GM12874 (cell line): ENCODE measurements around the gene TCERG1L.

ENCODE experiments used
- CTCF ChIP-seq: IDR thresholded peaks from 2 replicates; pipeline ENCODE4 v1.5.1; 2011; ENCODE audit warnings: low read depth, mild to moderate bottlenecking, control low read depth, low read length, moderate library complexity; ENCODE audit not compliant: insufficient read depth

The TCERG1L gene

DNA sequence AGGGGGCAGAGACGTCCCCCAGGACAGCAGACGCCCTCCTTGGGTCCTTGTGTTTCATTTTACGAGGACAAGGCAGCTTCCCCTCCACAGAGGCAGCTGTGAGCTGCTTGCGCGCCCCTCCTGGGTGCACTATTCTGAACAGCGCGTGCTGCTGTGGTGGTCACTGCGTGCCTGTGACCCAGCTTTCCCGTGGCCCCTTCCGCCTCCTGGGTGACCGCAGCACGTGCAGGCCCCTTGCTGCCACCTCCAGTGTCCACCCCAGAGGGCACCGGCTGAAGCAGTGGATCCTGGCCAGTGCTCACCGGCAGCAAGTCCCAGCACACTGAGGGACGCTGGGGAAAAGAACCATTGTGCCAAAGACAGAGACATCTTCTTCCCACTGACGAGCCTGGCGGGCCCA lies 81.4 kb downstream of the TCERG1L start:
- TF ChIP-seq CTCF, result no peak

- TF ChIP-seq CTCF, result no peak
Measured at GRCh38 chr10:131227163-131227740, 84.3 kb downstream of the TCERG1L start.

DNA sequence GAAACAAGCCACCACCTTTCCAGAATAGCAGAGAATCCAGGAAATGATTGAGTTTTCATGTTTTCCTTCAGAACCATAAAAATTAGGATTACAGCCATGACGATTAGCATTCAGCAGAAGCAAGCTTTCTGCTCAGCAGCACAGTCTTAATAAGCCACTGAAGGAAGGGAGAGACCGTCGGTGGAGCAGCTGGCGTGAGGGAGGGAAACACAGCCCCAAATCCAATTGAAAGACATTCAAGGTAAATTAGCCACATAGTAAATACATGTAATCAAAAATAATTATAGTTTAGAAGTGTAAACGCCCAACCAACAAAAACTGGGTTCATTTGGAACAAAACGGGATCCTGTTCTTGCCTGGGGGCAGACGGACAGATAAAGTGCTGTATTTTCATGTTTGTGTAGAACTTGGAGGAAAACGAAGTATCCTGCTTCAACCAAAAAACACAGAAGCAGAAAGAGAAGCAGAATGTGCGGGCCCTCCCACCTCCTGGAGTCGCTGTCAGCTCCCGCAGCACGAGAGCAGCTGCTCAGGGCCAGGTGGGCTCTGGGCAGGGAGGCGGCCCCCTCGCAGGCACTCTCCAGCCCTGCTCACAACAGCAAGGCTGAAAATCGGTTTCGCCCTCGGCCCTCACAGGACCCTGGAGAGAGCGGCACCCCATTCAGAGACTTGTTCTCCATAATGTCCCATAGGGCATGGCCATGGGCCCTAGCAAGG lies 84.9 kb downstream of the TCERG1L start:
- TF ChIP-seq CTCF, result no peak

DNA sequence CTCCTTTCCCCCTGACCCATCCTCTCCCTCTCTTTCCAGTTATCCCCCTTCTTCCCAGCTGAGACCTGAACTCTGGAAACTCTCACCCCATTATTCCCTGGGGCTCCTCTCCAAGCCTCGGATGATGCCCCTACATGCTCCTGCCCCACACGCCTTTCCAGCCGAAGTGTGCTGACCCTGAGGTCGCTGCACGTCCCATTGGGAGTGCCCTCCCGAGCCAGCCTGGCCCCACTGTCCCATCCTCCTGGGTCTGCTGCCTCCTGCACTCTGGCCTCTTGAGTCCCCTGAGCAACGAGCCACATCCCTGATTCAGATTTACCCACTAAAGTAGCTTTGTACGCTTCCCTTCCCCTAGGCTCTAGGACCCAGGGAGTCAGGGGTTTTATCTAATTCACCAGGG lies 87.4 kb downstream of the TCERG1L start:
- no peak for TF ChIP-seq CTCF

- no peak for TF ChIP-seq CTCF
Measured at GRCh38 chr10:131223422-131223821, 88.1 kb downstream of the TCERG1L start.

DNA sequence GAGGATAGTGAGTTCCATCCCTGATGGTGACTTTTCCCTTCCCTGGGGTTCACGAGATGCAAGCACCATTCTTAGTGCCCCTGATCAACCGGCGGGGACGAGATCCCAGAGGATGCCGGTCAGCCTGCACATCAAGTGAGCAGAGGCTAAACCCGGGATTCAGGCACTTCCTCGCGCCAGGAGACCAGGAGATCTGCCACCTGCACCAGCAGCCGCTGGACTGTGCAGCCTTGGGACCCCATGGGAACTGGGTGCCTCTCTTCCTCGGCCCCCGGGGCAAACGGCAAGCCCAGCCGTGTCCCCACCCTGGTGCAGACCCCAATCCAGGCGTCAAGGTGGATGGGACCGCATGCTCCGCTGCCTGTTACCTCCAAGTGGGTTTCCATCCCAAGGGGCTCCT lies 88.5 kb downstream of the TCERG1L start:
- no peak for TF ChIP-seq CTCF

DNA sequence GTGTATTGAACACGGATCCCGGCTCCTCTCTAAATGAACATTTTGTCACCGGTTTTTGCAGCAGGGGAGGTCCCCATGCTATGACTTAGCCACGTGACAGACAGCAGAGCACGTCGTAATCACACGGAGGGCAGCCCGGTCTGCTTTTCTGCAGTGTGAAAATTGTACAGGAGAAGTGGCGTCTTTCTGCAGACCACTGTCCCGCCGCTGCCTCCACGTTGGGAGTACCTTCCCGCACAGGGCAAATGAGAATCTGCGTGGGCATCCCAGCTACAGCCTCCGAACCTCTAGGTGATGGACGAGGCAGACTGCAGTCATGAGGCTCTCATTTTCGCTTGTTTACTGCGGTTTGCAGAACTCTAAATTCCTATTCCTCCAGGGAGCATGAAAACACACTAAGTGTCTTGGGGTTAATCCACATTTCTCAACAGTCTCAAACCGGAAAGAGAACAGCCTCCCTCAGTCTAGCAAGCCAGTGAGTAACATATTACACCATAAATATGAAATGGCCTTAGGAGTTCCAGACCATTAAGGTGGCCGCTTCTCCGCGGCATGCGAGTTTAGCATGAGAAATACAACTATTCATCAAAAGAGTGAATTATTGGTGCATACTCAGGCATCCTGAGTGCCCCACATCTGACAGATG lies 89.8 kb downstream of the TCERG1L start:
- TF ChIP-seq CTCF, result no peak
